ENCODE results near the gene TUFM. TPM values are rescaled to one million over a fixed set of nuclear protein-coding genes. Genes with fewer than 3 reads are reported as not detected.

Gene TUFM
- total and polyA plus RNA-seq, 4 donors, result 58.6 to 260 (median 178) TPM

GRCh38 chr16:28865001-28865688 is 19.0 kb upstream of the TUFM start:
- no peak for TF ChIP-seq CTCF (IDR thresholded peaks at IDR 0.05; ENCODE audit: control extremely low read depth, extremely low read depth)
- 87 to 89% methylated on average over 12 of the region's 12 CpGs for WGBS, 2 donors
- Histone ChIP-seq H3K4me1 (ENCODE audit: control insufficient read depth in 5 of 5, insufficient read depth in 5 of 5, low read length in 5 of 5) (peaks cover 6 to 12% (median 7%) of the 10 kb centered on the region in 5 donors), H3K27me3 (ENCODE audit: control insufficient read depth in 3 of 3, insufficient read depth in 3 of 3, low read length in 2 of 3) (no peaks in the 10 kb centered on the region), H3K27ac (ENCODE audit: low read depth in 1 of 2, low read length in 1 of 2) (no peak overlapping the region), H3K9ac (ENCODE audit: insufficient read depth in 1 of 2, low read length in 2 of 2) (peak overlapping the region in 1 of 2 donors; percentile 53), H3K9me3 (ENCODE audit: control insufficient read depth in 4 of 4, insufficient read depth in 3 of 4, low read length in 3 of 4) (no peaks in the 10 kb centered on the region), H3K4me3 (no peak overlapping the region), H3K36me3 (ENCODE audit: control insufficient read depth in 4 of 4, insufficient read depth in 4 of 4, low read length in 4 of 4) (peaks cover 0 to 27% (median 12%) of the 10 kb centered on the region in 4 donors)
- ATAC-seq (ENCODE audit: insufficient read depth, low FRiP score) (no peak), DNase-seq (no peak)

GRCh38 chr16:28863929-28864793 is 18.0 kb upstream of the TUFM start:
- ATAC-seq (ENCODE audit: insufficient read depth, low FRiP score), result peak; percentile 1
- H3K27me3 ChIP-seq (ENCODE audit: control insufficient read depth in 3 of 3, insufficient read depth in 3 of 3, low read length in 2 of 3), result no peaks in the 10 kb centered on the region
- H3K4me3 ChIP-seq, result peak overlapping the region; percentile 85
- 3 to 6% methylated on average over 35 to 42 of the region's 42 CpGs for WGBS, 2 donors
- H3K4me1 ChIP-seq (ENCODE audit: control insufficient read depth in 5 of 5, insufficient read depth in 5 of 5, low read length in 5 of 5), result peaks cover 6 to 12% (median 7%) of the 10 kb centered on the region in 5 donors
- no peaks in the 10 kb centered on the region for H3K9me3 ChIP-seq (ENCODE audit: control insufficient read depth in 4 of 4, insufficient read depth in 3 of 4, low read length in 3 of 4)
- H3K27ac ChIP-seq (ENCODE audit: low read depth in 1 of 2, low read length in 1 of 2), result peak overlapping the region; percentile 92 to 94
- peak in 2 of 3 donors; percentile 42 to 51 for DNase-seq
- no peak for TF ChIP-seq CTCF (IDR thresholded peaks at IDR 0.05; ENCODE audit: control extremely low read depth, extremely low read depth)
- peak overlapping the region in 1 of 2 donors; percentile 82 for H3K9ac ChIP-seq (ENCODE audit: insufficient read depth in 1 of 2, low read length in 2 of 2)
- peaks cover 0 to 18% (median 4%) of the 10 kb centered on the region in 4 donors for H3K36me3 ChIP-seq (ENCODE audit: control insufficient read depth in 4 of 4, insufficient read depth in 4 of 4, low read length in 4 of 4)

GRCh38 chr16:28859326-28859725 is 13.2 kb upstream of the TUFM start:
- H3K9ac ChIP-seq (ENCODE audit: insufficient read depth in 1 of 2, low read length in 2 of 2), result no peak overlapping the region
- no peak overlapping the region for H3K27ac ChIP-seq (ENCODE audit: low read depth in 1 of 2, low read length in 1 of 2)
- 92 to 94% methylated on average over 4 of the region's 4 CpGs for WGBS, 2 donors

More at GRCh38 chr16:28859326-28859725, 13.2 kb upstream of the TUFM start:
- no peaks in the 10 kb centered on the region for H3K36me3 ChIP-seq (ENCODE audit: control insufficient read depth in 4 of 4, insufficient read depth in 4 of 4, low read length in 4 of 4)
- DNase-seq, result no peak
- no peak overlapping the region for H3K4me3 ChIP-seq
- no peak for TF ChIP-seq CTCF (IDR thresholded peaks at IDR 0.05; ENCODE audit: control extremely low read depth, extremely low read depth)
- H3K9me3 ChIP-seq (ENCODE audit: control insufficient read depth in 4 of 4, insufficient read depth in 3 of 4, low read length in 3 of 4), result no peaks in the 10 kb centered on the region
- peaks cover 0 to 2% (median under 1%) of the 10 kb centered on the region in 5 donors for H3K4me1 ChIP-seq (ENCODE audit: control insufficient read depth in 5 of 5, insufficient read depth in 5 of 5, low read length in 5 of 5)
- no peaks in the 10 kb centered on the region for H3K27me3 ChIP-seq (ENCODE audit: control insufficient read depth in 3 of 3, insufficient read depth in 3 of 3, low read length in 2 of 3)
- no peak for ATAC-seq (ENCODE audit: insufficient read depth, low FRiP score)
